Measurements from ENCODE around the gene CDC37.
"Not testable (repeated sequence)": the region's sequence is repeated elsewhere in the genome, so short reads cannot be mapped to it uniquely, and the experiment has no call there.

Gene CDC37

DNA sequence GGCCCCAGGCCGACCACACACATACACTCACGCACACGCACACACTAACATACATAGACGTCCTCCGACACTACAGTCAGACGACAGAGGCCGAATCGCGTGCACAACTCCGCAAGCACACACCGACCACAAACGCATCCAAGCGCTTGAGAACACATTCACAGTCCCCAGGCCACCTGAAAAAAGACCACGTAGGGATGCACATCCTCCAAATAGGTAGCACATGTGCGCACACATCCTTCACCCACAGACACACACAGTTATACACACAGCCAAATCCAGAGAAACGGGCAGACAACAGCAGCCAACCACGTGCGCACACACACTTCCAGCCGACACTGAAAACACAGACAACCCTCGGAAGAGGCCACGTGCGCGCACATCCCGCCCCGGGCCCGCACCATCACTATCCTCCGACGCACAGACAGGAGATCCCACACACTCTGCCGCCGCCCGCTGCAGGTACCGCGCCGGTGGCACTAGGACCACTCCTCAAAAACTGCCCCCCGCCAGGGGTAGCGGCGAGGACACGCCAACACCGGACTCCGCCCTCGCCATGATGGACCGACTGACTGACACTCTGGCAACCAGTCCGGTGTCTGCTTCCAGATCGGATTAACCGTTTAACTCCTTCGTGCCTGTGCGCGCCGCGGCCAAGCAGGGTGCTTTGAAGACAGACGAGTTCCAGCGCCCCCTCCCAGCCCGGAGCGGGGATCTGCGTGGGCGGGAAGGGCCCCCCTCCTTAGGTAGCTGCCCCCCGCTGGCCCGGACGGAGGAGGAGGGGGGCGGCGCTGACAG, 16.5 kb upstream of the CDC37 start:
- no peak for DNase-seq

DNA sequence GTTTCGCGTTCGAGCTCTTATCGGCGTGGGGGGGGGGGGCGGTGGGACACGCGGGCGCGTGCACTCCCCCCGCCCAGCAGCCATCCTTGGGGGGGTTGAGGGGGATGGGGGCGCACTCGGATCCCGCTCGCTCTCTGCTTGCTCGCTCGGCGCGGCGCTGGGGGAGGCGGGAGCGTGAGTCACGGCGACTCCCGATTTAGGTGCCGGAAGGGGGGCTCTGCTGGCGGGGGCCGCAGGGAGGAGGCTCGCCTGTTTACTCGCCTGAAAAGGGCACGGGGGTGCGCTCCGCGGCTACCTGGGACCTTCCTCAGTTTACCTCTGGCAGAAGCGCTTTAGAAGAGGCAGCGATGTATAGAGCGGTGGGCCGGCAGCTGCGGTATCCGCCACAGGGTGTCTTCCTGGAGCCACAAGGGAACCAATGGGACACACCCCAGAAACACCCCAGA, 15.9 kb upstream of the CDC37 start:
- no peak for DNase-seq

DNA sequence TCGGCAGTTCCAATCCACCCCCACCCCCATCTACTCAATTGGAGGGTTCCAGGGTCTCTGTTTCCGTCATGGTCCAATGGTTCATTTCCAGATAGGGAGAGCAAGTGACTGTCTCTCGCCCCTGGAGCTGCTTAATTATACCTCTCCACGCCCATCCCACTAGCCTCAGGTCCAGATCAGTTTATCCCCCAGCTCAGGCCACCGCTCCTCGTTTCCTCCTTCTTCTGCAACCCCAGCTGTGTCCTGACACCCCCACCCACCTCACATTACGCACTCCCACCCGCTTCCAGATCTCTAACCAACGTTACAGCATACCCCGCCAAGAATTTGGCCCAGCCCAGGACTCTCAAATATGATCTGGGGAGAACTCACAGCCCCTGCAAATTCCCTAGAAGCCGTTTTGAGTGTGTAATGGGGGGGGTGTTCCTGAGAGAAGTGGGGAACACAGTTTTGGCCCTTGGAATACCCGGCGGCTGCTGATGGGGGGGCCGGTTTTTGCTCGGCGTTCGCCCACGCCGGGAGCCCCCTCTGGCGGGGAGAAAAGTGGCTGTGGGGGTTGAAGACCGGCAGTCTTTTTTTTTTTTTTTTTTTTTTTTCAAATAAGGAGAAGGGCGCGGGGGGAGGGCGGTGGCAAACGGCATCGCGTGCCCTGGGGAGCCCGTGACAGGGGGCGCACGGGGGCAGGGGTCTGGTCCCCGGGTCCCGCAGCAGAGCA, 15.3 kb upstream of the CDC37 start:
- DNase-seq: no peak

GRCh38 chr19:10418235-10418484, 14.8 kb upstream of the CDC37 start:
- no peak for DNase-seq

GRCh38 chr19:10417541-10418234, 14.3 kb upstream of the CDC37 start:
- DNase-seq: no peak

DNA sequence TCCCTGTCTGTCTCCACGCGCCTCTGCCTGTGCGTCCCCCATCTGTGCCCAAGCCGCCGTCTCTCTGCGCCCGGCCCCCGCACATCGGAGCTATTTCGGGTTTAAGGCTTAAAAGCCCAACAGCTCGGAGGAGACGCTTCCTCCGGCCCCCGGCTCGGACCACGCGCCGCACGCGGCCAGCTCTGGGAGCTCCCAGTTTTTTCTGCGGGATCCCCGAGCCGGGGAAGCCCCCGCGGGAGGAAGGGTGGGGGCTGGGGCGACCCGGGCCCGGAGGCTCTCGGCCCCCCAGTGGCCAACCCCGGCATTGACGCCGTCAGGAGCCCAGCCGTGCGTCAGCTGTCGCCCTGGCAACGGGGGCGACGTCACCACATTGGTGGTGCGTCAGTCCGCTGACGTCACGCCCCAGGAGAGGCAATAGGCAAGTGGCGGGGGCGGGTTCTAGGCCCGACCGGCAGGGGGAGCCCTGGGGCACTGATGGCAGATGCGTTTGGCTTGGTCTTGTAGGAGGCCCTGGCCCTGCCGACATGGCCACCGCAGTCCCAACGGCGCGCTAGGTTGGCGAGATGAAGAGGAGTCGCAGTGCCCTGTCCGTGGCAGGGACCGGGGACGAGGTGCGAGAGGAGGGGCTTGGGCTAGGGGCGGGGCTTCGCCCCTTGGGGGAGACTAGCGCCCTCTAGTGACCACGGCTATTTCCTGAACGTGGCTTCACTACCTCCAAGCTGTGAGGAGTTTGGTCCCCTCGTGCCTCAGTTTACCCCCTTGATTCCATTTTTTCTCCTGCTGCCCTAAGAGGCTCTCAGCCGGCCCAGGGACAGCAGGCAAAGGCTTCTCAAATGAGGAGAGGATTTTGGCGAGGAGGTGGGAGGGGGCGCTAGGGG, 13.3 kb upstream of the CDC37 start:
- DNase-seq: peak; percentile 89

DNA sequence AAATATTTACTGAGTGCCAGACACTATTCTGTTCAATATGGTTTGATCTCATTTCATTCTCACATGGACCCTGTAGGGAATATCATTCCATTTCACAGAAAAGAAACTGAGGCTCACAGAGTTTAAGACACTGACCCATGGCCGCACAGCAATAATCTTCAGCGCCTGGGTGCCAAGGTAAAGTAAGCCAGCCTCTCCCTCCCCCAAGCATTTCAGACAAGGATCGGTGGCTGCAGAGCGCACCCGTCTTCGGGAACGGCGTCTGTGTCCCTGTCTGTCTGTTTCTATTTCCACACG, 12.7 kb upstream of the CDC37 start:
- no peak for DNase-seq

DNA sequence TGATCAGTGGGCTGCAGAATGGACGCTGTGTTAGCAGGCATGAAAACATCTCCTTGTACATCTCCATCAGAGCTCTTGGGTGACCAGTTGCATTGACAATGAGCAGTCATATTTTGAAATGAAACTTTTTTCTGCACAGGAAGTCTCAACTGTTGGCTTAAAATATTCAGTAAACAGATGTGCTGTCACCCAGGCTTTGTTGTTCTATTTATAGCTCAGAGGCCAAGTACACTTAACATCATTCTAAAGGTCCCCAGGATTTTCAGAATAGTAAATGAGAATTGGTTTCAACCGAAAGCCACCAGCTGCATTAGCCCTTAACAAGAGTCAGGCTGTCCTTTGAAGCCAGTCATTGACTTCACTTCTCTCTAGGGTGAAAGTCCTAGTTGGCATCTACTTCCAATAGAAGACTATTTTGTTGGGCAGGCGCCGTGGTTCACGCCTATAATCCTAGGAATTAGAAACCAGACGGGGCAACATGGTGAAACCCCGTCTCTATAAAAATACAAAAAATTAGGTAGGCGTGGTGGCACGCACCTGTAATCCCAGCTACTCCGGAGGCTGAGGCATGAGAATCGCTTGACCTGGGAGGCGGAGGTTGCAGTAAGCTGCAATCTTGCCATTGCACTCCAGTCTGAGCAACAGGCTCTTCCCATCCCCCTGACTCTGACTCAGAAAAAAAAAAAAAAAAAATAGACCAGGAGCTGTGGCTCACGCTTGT, 9.1 kb upstream of the CDC37 start:
- DNase-seq: no peak

DNA sequence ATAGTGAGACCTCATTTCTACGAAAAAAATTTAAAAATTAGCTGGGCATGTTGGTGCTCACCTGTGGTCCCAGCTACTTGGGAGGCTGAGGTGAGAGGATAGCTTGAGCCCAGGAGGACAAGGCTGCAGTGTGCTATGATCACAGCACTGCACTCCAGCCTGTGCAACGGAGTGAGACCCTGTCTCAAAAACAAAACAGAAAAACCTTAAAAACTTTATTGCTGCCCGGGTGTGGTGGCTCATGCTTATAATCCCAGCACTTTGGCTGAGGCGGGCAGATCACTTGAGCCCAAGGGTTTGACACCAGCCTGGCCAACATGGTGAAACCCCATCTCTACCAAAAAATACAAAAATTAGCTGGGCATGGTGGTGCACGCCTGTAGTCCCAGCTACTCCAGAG, 7.9 kb upstream of the CDC37 start:
- DNase-seq: not testable (repeated sequence)

- DNase-seq: no peak
Measured at GRCh38 chr19:10408511-10409283, 5.4 kb upstream of the CDC37 start.

DNA sequence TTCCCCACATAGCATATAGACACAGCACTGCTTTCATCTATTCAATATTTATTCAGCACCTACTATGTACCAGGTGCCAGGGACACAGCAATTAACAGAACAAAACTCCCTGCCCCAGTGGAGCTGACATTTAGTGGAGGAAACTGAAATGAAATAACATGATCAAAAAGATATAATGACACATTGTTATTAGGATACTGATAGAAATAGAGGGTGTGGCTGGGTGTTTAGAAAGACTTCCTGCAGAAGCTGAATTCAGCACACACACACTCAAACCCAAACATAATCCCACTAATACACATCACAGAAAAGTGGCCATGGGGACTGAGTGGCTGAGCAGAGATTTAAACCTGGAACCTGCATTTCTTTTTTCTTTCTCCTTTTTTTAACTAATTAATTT, 3.8 kb upstream of the CDC37 start:
- DNase-seq: no peak

- DNase-seq: no peak
Measured at GRCh38 chr19:10406191-10406590, 2.8 kb upstream of the CDC37 start.

DNA sequence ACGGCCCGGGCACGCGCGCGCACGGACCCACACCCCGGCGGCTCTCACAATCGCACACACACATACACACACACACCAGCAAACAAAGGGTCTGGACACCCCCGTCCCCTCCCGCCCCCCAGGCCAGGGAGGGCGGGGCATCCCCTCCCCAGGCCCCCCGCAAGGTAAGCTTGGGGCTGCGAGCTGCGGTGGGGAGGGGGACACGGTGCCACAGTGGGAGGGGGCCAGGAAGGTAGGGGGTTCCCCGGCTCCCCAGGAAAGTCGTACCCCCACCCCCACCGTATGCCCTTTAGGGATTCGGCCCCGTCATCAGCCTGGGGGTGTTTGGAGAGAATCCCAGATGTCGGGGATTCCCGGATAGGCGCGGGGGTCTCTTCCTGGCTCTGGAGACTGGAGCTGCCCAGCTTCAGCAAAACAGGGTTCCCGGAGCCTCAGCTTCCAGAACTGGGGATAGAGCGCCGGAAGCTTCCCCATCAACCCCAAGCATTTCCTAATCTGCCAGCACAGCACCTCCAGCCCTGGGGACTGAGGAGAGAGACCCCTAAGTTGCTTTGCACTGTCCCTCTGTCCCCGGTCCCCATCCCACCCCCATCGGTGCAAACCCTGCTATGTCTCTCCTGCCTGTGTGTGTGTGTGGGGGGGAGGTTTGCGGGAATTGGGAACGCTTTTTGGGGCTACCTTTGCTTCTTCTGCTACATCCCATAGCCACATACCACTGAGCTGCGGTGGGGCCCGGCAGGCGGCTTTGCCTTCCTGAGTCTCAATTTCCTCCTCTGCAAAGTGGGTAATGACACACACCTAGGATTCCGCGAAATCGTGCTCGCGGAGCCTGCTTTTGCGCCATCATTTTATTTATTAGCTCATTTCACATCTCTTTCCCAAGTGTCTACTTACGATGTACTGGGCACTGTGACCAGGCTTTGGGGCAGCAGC, 1.8 kb upstream of the CDC37 start:
- no peak for DNase-seq

DNA sequence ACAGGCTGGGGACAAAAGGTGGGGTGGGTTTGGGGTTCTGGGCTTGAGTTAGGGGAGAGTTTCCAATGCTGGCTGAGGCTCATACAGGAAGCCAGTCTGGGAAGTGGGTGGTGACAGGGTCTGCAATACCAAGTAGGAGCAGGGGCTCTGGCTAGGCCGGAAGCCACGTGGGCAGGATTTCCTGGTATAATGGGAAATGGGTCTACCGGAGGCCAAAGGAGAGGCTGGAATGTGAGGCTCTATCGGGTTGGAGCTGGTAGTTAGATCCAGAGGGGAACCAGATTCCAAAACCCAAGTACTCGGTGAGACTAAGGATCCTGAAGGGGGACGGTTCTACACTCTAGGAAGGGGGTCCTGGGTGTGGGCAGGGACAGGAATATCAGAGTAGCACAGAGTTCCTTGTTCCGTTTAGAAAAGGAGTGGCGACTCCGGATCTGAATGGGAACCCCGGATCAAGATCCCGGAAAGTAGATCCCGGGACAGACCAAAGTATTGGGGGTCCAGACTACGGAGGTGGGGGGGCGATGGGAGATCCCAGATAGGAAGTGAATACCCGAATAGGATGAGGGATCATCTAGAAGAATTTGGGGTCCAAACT, 802 bp downstream of the CDC37 start:
- DNase-seq: no peak

DNA sequence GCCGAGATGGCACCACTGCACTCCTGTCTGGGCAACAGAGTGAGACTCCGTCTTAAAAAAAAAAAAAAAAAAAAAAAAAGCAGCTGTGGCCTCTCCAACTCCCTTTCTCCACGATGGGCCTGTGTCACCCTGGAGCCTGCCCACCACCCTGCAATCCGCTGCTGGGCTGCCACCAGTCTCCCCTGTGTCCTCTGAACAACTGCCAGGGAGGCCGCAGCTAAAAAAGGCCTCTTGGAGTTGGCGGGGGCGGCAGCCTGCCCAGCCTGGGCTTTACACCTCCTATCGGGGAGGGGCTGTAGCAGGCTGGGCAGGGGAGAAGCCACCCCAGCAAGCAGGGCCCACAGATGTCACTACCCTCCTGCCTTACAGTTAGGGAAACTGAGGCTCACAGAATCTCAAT, 3.5 kb downstream of the CDC37 start:
- no peak for DNase-seq

DNA sequence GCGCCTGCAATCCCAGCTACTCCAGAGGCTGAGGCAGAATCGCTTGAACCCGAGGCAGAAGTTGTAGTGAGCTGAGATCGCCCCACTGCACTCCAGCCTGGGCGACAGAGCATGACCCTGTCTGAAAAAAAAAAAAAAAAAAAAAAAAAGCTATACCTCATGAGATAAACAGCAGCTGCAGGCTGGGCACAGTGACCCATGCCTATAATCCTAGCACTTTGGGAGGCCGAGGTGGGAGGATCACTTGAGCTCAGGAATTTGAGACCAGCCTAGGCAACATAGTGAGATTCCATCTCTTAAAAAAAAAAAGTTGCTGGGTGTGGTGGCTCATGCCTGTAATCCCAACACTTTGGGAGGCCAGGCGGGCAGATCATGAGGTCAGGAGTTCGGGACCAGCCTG, 4.0 kb downstream of the CDC37 start:
- not testable (repeated sequence) for DNase-seq

DNA sequence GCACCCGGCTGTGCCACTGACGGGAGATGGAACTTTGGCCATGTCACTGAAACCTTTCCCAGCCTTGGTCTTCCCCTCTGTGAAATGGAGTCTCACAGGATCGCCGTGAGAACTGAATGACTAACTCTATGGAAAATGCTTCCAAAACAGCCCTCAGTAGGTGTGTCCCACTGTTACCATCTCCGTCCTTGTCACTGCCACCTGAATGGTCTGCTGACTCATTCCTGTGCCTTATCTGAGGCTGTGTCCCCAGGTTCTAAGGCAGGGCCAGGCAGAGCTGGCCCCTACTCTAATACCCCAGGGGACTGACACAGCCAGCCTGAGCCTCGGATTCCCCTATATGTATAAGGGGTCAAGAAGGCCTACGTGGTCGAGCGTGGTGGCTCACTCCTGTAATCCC, 4.5 kb downstream of the CDC37 start:
- no peak for DNase-seq

- DNase-seq: no peak
Measured at GRCh38 chr19:10395917-10396316, 7.4 kb downstream of the CDC37 start.

GRCh38 chr19:10395436-10395835, 7.9 kb downstream of the CDC37 start:
- no peak for DNase-seq

DNA sequence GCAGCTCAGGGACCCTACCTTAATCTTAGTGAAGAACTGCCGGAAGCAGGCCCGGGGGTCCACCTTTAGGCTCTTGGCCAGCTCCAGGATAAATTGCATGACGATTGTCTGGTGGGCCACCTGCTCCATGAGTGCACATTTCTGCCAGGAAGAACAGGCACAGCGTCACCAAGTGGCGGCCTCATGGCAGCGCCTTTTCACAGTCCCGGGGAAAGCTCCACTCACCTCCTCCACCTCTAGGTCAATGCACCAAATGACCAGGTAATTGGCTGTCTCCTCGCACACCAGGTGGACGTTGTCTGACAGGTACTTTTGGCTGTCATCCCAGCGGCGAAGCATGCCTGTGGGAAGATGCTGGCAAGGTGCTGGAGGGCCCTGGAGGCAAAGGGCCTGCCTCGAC, 8.3 kb downstream of the CDC37 start:
- no peak for DNase-seq

Data from NCI-H1436 (cell line).